ENCODE measurements around the gene CFAP99.

CFAP99 gene

DNA sequence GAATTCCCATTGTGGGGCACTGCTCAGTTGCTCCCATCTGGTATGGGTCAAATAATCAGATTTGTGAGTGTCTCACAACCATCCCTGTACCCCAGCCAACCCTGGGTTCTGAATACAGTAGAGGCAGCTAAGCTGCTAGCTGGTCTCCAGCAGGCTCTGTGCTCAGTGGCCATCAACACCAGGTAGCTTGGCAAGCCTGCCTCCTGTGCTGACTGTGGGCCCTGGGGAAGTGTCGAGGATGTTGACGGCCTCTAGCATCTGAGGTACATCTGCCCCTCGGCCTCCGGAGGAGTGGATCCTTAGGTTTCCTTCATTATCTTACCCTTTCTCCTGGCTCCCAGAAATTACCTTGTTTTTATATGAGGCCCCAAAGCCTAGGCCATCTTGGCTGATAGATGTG is 63.4 kb downstream of the CFAP99 start:
- no peak overlapping the region for H3K4me3 ChIP-seq (ENCODE audit: low read depth, low read length)
- H3K9ac ChIP-seq: no peak overlapping the region
- H3K27me3 ChIP-seq (ENCODE audit: control insufficient read depth, insufficient read depth, low read length): no peaks in the 10 kb centered on the region
- H2AFZ ChIP-seq: no peak overlapping the region
- H3K27ac ChIP-seq: peak overlapping the region; percentile 61
- TF ChIP-seq, protein P1, sequence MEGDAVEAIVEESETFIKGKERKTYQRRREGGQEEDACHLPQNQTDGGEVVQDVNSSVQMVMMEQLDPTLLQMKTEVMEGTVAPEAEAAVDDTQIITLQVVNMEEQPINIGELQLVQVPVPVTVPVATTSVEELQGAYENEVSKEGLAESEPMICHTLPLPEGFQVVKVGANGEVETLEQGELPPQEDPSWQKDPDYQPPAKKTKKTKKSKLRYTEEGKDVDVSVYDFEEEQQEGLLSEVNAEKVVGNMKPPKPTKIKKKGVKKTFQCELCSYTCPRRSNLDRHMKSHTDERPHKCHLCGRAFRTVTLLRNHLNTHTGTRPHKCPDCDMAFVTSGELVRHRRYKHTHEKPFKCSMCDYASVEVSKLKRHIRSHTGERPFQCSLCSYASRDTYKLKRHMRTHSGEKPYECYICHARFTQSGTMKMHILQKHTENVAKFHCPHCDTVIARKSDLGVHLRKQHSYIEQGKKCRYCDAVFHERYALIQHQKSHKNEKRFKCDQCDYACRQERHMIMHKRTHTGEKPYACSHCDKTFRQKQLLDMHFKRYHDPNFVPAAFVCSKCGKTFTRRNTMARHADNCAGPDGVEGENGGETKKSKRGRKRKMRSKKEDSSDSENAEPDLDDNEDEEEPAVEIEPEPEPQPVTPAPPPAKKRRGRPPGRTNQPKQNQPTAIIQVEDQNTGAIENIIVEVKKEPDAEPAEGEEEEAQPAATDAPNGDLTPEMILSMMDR (IDR thresholded peaks at IDR 0.05): no peak
- peaks cover 9% of the 10 kb centered on the region for H3K4me1 ChIP-seq
- no peak overlapping the region for H3K4me2 ChIP-seq (ENCODE audit: low read length)
- peaks cover 70% of the 10 kb centered on the region for H3K79me2 ChIP-seq
- no peaks in the 10 kb centered on the region for H3K36me3 ChIP-seq (ENCODE audit: control insufficient read depth, insufficient read depth, low read length)
- H3K9me3 ChIP-seq (ENCODE audit: control insufficient read depth, low read length): no peaks in the 10 kb centered on the region

DNA sequence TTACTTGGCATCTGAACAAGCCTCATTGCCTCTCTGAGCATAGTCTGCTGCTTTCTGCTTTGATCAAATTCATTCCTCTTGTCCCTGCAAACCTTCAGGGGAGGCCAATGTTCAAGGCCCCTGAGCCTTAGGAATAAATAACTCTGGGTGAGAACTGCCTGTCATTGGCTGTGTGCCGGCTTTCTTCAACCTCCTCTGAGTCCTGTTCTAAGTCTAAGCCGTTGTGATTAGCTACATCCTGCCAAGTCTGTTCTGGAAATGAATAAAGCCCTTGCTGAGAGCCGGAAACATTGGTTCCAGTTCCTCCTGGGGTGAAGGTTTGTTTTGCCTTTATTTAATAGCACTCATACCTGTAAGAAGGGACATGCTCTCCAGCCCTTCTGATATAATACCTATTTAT is 63.9 kb downstream of the CFAP99 start:
- H3K9ac ChIP-seq: no peak overlapping the region
- no peaks in the 10 kb centered on the region for H3K36me3 ChIP-seq (ENCODE audit: control insufficient read depth, insufficient read depth, low read length)
- H3K4me1 ChIP-seq: peaks cover 9% of the 10 kb centered on the region
- H3K27ac ChIP-seq: peak overlapping the region; percentile 67
- H3K79me2 ChIP-seq: peaks cover 67% of the 10 kb centered on the region
- no peak overlapping the region for H2AFZ ChIP-seq
- TF ChIP-seq, protein P1 (IDR thresholded peaks at IDR 0.05): no peak
- H3K4me3 ChIP-seq (ENCODE audit: low read depth, low read length): no peak overlapping the region
- no peaks in the 10 kb centered on the region for H3K9me3 ChIP-seq (ENCODE audit: control insufficient read depth, low read length)
- no peak overlapping the region for H3K4me2 ChIP-seq (ENCODE audit: low read length)
- no peaks in the 10 kb centered on the region for H3K27me3 ChIP-seq (ENCODE audit: control insufficient read depth, insufficient read depth, low read length)

DNA sequence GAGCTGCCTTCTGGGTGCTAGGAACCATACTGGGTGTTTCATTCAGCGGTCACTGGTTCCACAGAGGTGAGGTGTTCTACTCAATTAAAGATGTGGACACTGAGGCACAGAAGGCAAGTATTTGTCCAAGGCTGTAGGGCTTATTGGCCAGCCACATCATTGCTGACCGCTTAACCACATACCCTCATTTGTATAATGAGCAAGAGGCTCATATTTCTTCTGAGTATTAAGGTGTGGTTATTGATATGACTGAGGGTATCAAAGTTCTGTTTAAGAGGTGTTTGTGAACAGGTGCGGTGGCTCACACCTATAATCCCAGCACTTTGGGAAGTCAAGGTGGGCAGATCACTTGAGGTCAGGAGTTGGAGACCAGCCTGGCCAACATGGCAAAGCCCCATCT is 64.5 kb downstream of the CFAP99 start:
- peaks cover 67% of the 10 kb centered on the region for H3K79me2 ChIP-seq
- no peaks in the 10 kb centered on the region for H3K27me3 ChIP-seq (ENCODE audit: control insufficient read depth, insufficient read depth, low read length)
- TF ChIP-seq, protein P1 (IDR thresholded peaks at IDR 0.05): no peak
- no peak overlapping the region for H3K4me2 ChIP-seq (ENCODE audit: low read length)
- no peak overlapping the region for H3K9ac ChIP-seq
- no peak overlapping the region for H3K4me3 ChIP-seq (ENCODE audit: low read depth, low read length)
- no peaks in the 10 kb centered on the region for H3K9me3 ChIP-seq (ENCODE audit: control insufficient read depth, low read length)
- peaks cover 9% of the 10 kb centered on the region for H3K4me1 ChIP-seq
- H3K27ac ChIP-seq: peak overlapping the region; percentile 67
- H3K36me3 ChIP-seq (ENCODE audit: control insufficient read depth, insufficient read depth, low read length): no peaks in the 10 kb centered on the region
- no peak overlapping the region for H2AFZ ChIP-seq

DNA sequence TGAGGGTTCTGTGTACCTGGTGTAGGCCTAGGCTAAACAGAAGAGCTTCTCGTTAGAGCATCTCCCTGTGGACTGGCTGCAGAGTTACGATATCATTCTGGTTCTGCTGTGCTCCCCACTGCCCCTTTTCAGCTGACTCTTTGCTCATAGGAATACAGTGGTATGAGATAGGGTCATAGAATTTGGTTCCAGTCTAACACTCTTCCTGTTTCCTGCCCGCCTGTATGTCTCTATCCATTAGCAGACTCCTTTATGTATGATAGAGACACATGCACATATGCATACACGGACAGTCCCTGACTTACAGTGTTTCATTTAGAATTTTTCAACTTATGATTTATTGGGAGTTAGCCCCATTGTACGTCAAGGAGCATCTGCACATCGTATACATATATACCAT is 65.4 kb downstream of the CFAP99 start:
- H3K4me3 ChIP-seq (ENCODE audit: low read depth, low read length): no peak overlapping the region
- no peak overlapping the region for H3K9ac ChIP-seq
- H3K36me3 ChIP-seq (ENCODE audit: control insufficient read depth, insufficient read depth, low read length): no peaks in the 10 kb centered on the region
- H2AFZ ChIP-seq: no peak overlapping the region
- H3K4me2 ChIP-seq (ENCODE audit: low read length): no peak overlapping the region
- no peaks in the 10 kb centered on the region for H3K9me3 ChIP-seq (ENCODE audit: control insufficient read depth, low read length)
- H3K4me1 ChIP-seq: peaks cover 9% of the 10 kb centered on the region
- H3K79me2 ChIP-seq: peaks cover 62% of the 10 kb centered on the region
- TF ChIP-seq, protein P1 (IDR thresholded peaks at IDR 0.05): no peak
- H3K27me3 ChIP-seq (ENCODE audit: control insufficient read depth, insufficient read depth, low read length): no peaks in the 10 kb centered on the region
- H3K27ac ChIP-seq: no peak overlapping the region

DNA sequence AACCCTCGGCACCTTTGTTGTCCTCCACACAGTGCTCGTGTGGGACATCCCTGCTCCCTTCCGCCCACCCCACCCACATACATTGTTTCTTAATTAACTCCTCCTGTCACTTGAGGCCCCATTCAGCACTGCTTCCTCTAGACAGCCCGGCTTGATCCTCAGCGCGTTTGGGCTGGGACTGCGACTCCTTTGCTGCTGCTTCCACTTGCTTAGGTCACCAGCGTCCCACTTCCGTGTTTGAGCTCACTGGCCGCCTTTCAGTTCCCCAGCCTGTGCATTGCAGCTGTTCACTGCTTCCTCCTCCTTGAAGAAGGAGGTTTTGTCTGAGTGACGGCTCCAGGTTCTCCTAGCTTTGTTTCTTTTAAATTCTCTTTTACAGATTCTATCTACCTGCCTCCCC is 66.2 kb downstream of the CFAP99 start:
- H3K4me1 ChIP-seq: peaks cover 9% of the 10 kb centered on the region
- no peak overlapping the region for H2AFZ ChIP-seq
- H3K4me3 ChIP-seq (ENCODE audit: low read depth, low read length): no peak overlapping the region
- TF ChIP-seq, protein P1 (IDR thresholded peaks at IDR 0.05): no peak
- no peaks in the 10 kb centered on the region for H3K27me3 ChIP-seq (ENCODE audit: control insufficient read depth, insufficient read depth, low read length)
- H3K9ac ChIP-seq: no peak overlapping the region
- H3K27ac ChIP-seq: peak overlapping the region; percentile 47
- H3K79me2 ChIP-seq: peaks cover 58% of the 10 kb centered on the region
- H3K36me3 ChIP-seq (ENCODE audit: control insufficient read depth, insufficient read depth, low read length): no peaks in the 10 kb centered on the region
- H3K4me2 ChIP-seq (ENCODE audit: low read length): no peak overlapping the region
- no peaks in the 10 kb centered on the region for H3K9me3 ChIP-seq (ENCODE audit: control insufficient read depth, low read length)

All from parathyroid adenoma (tissue), 2 donors.